Aorta (tissue), 5 donors: ENCODE data around the gene RASA3. TPM values are rescaled to one million over a fixed set of nuclear protein-coding genes. Genes with fewer than 3 reads are reported as not detected.
A peak's percentile ranks its signal among the peaks of the same experiment; 100 is the strongest.

ENCODE experiments used
- ATAC-seq: fragments of 200-7000 bp; cut with Tn5 transposase; one replicate; pipeline ENCODE4 v1.9.1; 2022; ENCODE audit warnings: moderate library complexity; ENCODE audit not compliant: low FRiP score
- DNase-seq, 2 donors: peaks; one replicate each; pipeline ENCODE4 v3.0.0-alpha.2; 2020
- H3K27ac ChIP-seq, 2 donors: one replicate each; pipeline ENCODE4 v1.5.1; 2013; ENCODE audit warnings: low read length in 2 of 2, mild to moderate bottlenecking in 2 of 2, moderate library complexity in 2 of 2, control low read depth in 1 of 2, inconsistent platforms in 1 of 2, low read depth in 1 of 2
- H3K27me3 ChIP-seq, 2 donors: one replicate each; pipeline ENCODE4 v1.6.1; 2013; ENCODE audit warnings: control low read depth in 1 of 2, low read length in 1 of 2, mild to moderate bottlenecking in 1 of 2, moderate library complexity in 1 of 2; ENCODE audit not compliant: insufficient read depth in 2 of 2, control insufficient read depth in 1 of 2
- H3K36me3 ChIP-seq, 2 donors: one replicate each; pipeline ENCODE4 v1.6.1; 2013; ENCODE audit warnings: control low read depth in 1 of 2, low read length in 1 of 2, mild to moderate bottlenecking in 1 of 2; ENCODE audit not compliant: insufficient read depth in 2 of 2, control insufficient read depth in 1 of 2
- H3K4me1 ChIP-seq, 2 donors: one replicate each; pipeline ENCODE4 v1.6.1; 2013; ENCODE audit warnings: low read length in 2 of 2, control low read depth in 1 of 2, mild to moderate bottlenecking in 1 of 2, moderate library complexity in 1 of 2; ENCODE audit not compliant: insufficient read depth in 2 of 2, control insufficient read depth in 1 of 2
- H3K4me3 ChIP-seq, 2 donors: one replicate each; pipeline ENCODE4 v1.5.1; 2013; ENCODE audit warnings: low read length in 2 of 2, control low read depth in 1 of 2, mild to moderate bottlenecking in 1 of 2
- H3K9me3 ChIP-seq: one replicate; pipeline ENCODE4 v1.6.1; 2013; ENCODE audit warnings: mild to moderate bottlenecking, low read length; ENCODE audit not compliant: control insufficient read depth
- WGBS, 2 donors: extraction: QIAGEN DNeasy Blood & Tissue Kit; methylation state at CpG; one replicate each; pipeline ENCODE4 v1.1.7; 2013; 5-methylcytosine and 5-hydroxymethylcytosine counted together
- intact Hi-C, 2 donors: fragments of 100-400 bp; cut with DNase I; formaldehyde crosslinking; loops; one replicate each; pipeline versions ENCODE4 v1.14.2 to v1.15.0; 2022
- polyA plus RNA-seq, 2 donors: library from polyadenylated mRNA; stranded (reverse); fragments of 200-250 nt; gene quantifications; one replicate each; pipeline ENCODE4 v1.2.3, GENCODE V29; 2013
- total RNA-seq, 2 donors: library from RNA; stranded (reverse); fragmentation: NEBNext Ultra II Directional; extraction: Animal tissue kit (Norgen Biotek cat#: 25700); gene quantifications; one replicate each; pipeline ENCODE4 v1.2.1, GENCODE V29; 2021
- donor health status: healthy with polysubstance abuse.
- donor health status: Bipolar disorder and iron deficiency.
- donor health status: DM: no; HTN: no; CAD: no.
- donor health status: DM: no; HTN: no; CAD: no.
- donor health status: DM: yes; HTN: yes; CAD: no.

RASA3 gene
- total and polyA plus RNA-seq, 4 donors = 8.1 to 42.3 (median 28.9) TPM

- 96 to 97% methylated on average over 5 of the region's 5 CpGs for whole genome bisulfite sequencing, 2 donors
- ATAC-seq (no peak), DNase-seq (no peak)
- H3K27ac ChIP-seq = no peak overlapping the region
- H3K4me3 ChIP-seq = no peak overlapping the region
- H3K27me3 ChIP-seq = no peaks in the 10 kb centered on the region
- no peaks in the 10 kb centered on the region for H3K4me1 ChIP-seq
- no peaks in the 10 kb centered on the region for H3K36me3 ChIP-seq
- no peaks in the 10 kb centered on the region for H3K9me3 ChIP-seq
- intact Hi-C loops = no loop called here
Measured at GRCh38 chr13:114167885-114168284, 35.5 kb upstream of the RASA3 start.

- ATAC-seq = no peak
- DNase-seq = peak in 1 of 2 donors; percentile 72
Measured at GRCh38 chr13:114167426-114167825, 35.0 kb upstream of the RASA3 start.

DNA sequence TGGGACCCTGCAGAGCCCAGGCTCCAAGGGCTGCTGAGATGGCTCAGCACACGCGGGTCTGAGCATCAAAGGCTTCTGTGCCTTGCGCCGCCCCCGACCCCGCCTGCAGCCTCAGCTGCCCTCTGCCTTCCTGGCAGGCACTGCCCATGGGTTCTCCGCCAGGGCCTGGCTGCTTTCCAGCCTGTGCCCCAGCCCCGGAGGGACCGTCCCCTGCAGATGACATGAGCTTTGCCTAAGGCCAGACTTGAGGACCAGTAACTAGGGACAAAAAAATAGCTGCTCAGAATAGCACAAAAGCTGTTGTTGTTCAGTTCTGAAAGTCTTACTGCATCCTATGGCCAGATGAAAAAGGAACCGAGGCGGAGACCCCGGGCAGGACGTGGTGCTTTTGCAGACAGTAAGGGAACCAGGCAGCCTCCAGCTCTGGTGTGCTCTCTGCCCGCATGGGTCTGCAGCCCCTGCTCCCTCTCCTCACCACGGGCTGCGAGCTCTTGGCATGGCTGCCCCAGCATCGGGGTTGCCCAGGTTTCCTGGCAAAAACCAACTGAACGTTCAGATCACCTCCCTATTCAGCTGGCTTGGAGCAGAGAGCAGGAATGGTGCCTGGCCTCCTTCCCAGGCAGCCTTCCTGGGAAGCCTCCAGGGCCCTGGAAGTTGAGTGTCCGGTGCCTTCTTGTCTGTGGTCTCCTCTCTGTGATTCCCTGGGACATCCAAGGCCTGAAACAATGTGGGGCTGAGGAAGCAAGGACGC is 34.1 kb upstream of the RASA3 start:
- no peaks in the 10 kb centered on the region for H3K36me3 ChIP-seq
- intact Hi-C loops = no loop called here
- no peak overlapping the region for H3K4me3 ChIP-seq
- 4 to 6% methylated on average over 19 to 20 of the region's 20 CpGs for WGBS, 2 donors
- H3K27me3 ChIP-seq = no peaks in the 10 kb centered on the region
- H3K27ac ChIP-seq = peak overlapping the region in 1 of 2 donors; percentile 91
- H3K4me1 ChIP-seq = no peaks in the 10 kb centered on the region
- no peaks in the 10 kb centered on the region for H3K9me3 ChIP-seq
- DNase-seq = peak; percentile 82 to 85
- peak; percentile 82 for ATAC-seq

More at GRCh38 chr13:114167426-114167825, 35.0 kb upstream of the RASA3 start:
- 84 to 89% methylated on average over 5 of the region's 5 CpGs for WGBS, 2 donors
- intact Hi-C loops = no loop called here
- no peaks in the 10 kb centered on the region for H3K36me3 ChIP-seq
- H3K27me3 ChIP-seq = no peaks in the 10 kb centered on the region
- H3K4me3 ChIP-seq = no peak overlapping the region
- no peaks in the 10 kb centered on the region for H3K4me1 ChIP-seq
- H3K27ac ChIP-seq = no peak overlapping the region
- H3K9me3 ChIP-seq = no peaks in the 10 kb centered on the region

- Histone ChIP-seq H3K27me3 (no peaks in the 10 kb centered on the region), H3K4me3 (no peak overlapping the region), H3K27ac (no peak overlapping the region), H3K4me1 (no peaks in the 10 kb centered on the region), H3K9me3 (no peaks in the 10 kb centered on the region), H3K36me3 (no peaks in the 10 kb centered on the region)
- ATAC-seq (no peak), DNase-seq (no peak)
- 91% methylated on average over 26 of the region's 26 CpGs for WGBS, 2 donors
- intact Hi-C loops = no loop called here
Measured at GRCh38 chr13:114164681-114165429, 32.4 kb upstream of the RASA3 start.

DNA sequence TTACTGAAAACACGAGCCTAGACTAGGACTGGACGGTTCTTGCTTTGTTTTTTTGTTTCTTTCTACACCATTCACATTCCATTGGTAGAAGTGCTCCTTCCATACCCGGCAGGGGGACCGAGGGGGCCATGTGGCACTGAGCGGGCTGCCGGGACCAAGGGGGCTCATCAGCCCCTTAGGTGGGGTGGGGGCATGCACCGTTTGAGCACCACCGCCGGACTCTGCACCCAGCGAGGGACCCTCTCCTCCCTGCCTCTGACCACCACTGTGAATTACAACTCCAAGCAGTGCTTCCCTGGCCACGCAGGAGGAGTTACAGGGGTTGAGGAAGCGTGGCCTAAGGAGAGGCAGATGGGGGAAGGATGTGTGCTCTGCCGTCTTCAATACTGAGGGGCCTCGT is 31.6 kb upstream of the RASA3 start:
- intact Hi-C loops = no loop called here
- Histone ChIP-seq H3K9me3 (no peaks in the 10 kb centered on the region), H3K27me3 (no peaks in the 10 kb centered on the region), H3K4me3 (no peak overlapping the region), H3K36me3 (no peaks in the 10 kb centered on the region), H3K4me1 (no peaks in the 10 kb centered on the region), H3K27ac (no peak overlapping the region)
- no peak for DNase-seq
- 79 to 91% methylated on average over 14 of the region's 14 CpGs for WGBS, 2 donors
- no peak for ATAC-seq

- Histone ChIP-seq H3K4me3 (no peak overlapping the region), H3K4me1 (no peaks in the 10 kb centered on the region), H3K27ac (no peak overlapping the region), H3K36me3 (no peaks in the 10 kb centered on the region), H3K9me3 (no peaks in the 10 kb centered on the region), H3K27me3 (no peaks in the 10 kb centered on the region)
- 71 to 77% methylated on average over 16 of the region's 16 CpGs for WGBS, 2 donors
- no peak for ATAC-seq
- no peak for DNase-seq
- intact Hi-C loops = no loop called here
Measured at GRCh38 chr13:114162533-114162922, 30.1 kb upstream of the RASA3 start.

- H3K36me3 ChIP-seq = no peaks in the 10 kb centered on the region
- no peak overlapping the region for H3K27ac ChIP-seq
- H3K4me1 ChIP-seq = no peaks in the 10 kb centered on the region
- intact Hi-C loops = no loop called here
- peak in 1 of 2 donors; percentile 79 for DNase-seq
- H3K4me3 ChIP-seq = no peak overlapping the region
- no peaks in the 10 kb centered on the region for H3K9me3 ChIP-seq
- WGBS, 2 donors = 31 to 36% methylated on average over 32 of the region's 32 CpGs
- H3K27me3 ChIP-seq = no peaks in the 10 kb centered on the region
- peak; percentile 52 for ATAC-seq
Measured at GRCh38 chr13:114161644-114162532, 29.5 kb upstream of the RASA3 start.

DNA sequence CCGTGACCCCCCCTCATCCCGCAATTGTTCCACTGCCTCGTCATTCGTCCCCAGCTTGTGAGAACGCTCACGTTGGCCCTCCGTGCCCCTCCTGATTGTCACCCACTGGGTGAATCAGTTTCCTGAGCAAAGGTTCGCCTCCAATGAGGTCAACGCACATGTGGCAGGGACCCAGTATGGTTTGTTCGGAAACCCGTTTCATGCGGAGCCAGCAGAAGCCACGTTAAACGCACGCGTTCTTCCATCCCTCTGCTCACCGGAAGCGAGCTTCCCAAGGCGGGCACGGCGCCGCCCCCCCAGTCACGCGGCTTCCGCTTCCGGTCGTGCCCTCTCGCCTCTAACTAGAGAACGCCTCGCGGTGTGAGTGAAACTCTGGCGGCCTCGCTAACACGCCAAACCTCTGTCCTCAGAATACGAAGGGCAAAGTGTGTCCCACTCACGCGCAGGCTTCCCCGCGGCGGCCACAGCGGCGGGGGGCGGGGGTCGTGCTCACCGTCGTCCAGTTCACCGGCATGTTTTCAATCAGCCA is 28.7 kb upstream of the RASA3 start:
- no peaks in the 10 kb centered on the region for H3K36me3 ChIP-seq
- DNase-seq (no peak), ATAC-seq (no peak)
- no peaks in the 10 kb centered on the region for H3K9me3 ChIP-seq
- H3K4me3 ChIP-seq = no peak overlapping the region
- WGBS, 2 donors = 92 to 93% methylated on average over 47 of the region's 47 CpGs
- H3K27me3 ChIP-seq = no peaks in the 10 kb centered on the region
- H3K4me1 ChIP-seq = no peaks in the 10 kb centered on the region
- H3K27ac ChIP-seq = no peak overlapping the region
- intact Hi-C loops = no loop called here
